ENCODE results near the gene TCOF1.
A peak's percentile ranks its signal among the peaks of the same experiment; 100 is the strongest.

TCOF1 gene

DNA sequence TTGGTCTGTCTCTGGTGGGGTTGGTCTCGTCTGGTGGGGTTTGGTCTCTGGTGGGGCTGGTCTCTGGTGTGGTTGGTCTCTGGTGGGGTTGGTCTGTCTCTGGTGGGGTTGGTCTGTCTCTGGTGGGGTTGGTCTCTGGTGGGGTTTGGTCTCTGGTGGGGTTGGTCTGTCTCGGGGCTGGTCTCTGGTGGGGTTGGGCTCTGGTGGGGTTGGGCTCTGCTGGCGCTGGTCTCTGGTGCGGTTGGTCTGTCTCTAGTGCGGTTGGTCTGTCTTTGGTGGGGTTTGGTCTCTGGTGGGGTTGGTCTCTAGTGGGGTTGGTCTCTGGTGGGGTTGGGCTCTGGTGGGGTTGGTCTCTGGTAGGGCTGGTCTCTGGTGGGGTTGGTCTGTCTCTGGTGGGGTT, 71.5 kb downstream of the TCOF1 start:
- no peak for DNase-seq

DNA sequence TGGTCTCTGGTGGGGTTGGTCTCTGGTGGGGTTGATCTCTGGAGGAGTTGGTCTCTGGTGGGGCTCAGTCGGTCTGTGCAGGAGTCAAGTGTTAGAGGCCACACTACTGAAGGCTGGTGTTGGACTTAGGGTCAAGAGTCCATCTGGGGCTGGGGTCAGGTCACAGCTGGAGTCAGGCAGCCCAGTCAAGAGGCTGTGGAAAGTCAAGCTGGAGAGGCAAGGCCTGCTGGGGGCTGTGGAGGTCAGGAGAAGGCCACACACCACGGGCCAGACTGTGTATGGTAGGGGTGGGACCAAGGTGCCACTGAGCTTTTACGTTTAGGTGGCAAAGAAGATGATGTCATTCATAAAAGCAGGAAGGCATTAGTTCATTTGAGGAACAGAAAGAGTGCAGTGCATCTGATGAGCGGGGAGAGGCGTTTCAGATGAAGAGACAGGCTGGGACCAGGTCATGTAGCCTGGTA, 71.9 kb downstream of the TCOF1 start:
- DNase-seq, result no peak

DNA sequence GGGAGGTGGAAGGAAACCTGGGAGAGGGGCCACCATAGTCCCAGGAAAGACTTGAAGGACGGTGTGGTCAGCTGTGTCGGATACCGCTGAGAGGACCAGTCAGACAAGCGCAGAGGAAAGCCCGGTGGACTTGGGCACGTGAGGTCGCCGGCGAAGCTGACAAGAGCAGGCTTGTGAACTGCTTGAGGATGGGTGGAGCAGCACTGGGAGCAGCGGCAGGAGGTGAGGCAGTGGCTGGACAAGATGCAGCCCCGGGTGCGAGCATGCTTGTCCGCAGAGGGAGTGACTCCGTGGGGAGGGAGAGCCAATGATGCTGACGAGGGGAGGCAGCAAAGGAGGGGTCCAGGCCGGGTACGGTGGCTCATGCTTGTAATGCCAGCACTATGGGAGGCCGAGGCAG, 73.6 kb downstream of the TCOF1 start:
- DNase-seq, result no peak

DNA sequence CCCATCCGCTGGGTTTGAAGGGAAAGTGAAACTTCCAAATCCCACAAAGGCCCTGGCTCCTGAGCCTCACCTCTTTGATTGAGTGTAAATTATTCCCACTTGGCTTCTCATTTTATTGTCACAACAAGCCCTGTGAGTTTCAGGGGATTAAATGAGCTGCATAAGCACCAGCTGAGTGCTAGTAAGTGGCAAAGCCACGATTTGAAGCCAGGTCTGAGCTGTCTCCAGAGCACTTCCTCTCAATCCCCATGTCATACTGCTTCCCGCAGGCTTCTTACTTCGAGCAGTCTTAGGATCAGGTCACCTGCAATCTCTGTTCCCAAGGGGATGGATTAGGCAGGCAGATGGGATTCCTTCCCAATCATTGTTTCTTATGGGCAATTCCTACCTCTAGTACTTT, 74.1 kb downstream of the TCOF1 start:
- no peak for DNase-seq

DNA sequence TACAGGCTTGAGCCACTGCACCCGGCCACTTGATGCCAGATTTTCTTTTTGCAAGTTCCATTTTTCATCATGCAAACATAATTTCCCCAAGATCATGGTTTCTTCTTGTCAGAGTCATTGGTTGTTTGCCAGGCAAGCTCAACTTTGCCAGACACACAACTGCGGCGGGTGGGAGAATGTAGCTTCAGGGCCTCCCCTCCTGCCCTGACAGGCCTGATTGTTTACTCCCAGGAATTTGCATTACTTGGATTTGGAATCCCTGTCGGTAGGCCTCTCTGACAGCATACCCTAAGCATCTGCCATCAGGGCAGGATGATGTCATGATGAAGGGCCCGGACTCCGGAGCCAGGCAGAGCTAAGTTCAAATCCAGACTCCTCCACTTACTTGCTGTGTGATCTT, 77.0 kb downstream of the TCOF1 start:
- DNase-seq, result no peak

DNA sequence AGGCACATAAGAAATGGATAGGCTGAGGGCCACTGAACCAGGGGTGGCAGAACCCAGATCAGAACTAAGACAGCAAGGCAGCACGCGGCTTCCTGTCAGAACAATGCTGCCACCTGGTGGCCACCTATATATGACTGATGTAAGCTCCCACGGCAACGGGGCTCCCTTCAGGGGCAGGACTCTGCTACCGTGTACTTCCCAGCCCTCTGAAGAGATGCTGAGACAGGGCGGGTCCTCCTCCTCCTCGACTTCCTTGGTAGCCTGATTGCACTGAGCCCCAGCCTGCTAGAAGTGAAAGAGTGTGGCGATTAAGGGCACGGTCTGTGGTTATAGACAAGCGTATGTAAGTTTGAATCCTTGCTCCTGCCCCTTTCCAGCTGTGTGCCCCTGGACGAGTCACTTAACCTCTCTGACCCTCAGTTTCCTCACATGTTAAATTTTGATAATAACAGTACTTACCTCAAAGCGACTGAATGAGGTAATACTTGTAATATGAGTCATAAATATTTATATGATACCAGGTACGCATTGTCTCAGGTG, 78.7 kb downstream of the TCOF1 start:
- DNase-seq, result peak; percentile 81

DNA sequence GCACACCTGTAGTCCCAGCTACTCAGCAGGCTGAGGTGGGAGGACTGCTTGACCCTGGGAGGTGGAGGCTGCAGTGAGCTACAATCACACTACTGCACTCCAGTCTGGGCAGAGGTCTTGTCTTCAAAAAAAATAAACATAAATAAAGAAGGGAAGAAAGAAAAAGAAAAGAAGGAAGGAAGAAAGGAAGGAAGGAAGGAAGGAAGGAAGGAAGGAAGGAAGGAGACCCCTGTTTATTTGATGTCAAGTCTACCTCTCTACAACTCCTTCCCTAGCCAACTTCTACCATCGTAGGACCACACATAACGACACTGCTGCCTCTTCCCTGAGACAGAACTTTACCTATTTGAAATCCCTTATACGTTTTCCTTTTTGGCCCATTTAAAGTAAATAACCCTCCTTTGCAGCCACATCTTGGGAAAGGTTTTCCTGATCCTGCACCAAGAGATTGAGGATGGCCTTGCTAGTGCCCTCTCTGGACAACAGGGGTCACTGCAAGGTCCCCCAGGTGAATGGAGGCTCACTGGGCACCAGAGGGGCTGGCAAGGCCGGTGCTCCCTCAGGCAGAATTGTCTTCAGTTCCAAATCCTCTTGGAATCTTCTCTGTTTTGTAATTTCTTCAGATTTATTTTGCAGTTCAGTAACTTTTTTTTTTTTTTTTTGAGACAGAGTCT, 81.5 kb downstream of the TCOF1 start:
- no peak for DNase-seq

DNA sequence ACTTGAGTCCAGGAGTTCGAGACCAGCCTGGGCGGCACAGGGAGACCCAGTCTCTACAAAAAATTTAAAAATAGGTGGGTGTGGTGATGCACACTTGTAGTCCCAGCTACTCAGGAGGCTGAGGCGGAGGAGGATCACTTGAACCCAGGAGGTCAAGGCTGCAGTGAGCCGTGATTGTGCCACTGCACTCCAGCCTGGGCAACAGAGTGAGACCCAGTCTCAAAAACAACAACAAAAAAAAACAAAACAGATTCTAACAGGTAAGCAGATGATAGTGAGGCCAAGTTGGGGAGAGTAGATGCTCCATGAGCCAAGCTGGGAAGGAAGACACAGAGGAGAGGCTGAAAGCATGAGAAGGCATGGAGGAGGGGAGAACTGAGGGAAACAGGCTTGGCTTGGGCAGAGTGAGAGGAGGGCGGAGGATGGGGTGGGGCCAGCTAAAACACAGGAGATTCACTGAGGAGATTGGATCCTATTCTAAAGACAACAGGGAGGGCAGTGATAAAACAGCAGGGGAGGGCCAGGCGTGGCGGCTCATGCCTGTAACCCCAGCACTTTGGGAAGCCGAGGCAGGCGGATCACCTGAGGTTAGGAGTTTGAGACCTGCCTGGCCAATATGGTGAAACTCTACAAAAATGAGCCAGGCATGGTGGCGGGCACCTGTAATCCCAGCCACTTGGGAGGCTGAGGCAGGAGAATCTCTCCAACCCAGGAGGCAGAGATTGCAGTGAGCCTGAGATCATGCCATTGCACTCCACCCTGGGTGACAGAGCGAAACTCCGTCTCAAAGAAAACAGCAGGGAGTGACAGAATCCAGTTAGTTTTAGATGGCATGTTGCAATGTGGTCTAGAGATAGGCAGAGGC, 83.7 kb downstream of the TCOF1 start:
- DNase-seq, result no peak

DNA sequence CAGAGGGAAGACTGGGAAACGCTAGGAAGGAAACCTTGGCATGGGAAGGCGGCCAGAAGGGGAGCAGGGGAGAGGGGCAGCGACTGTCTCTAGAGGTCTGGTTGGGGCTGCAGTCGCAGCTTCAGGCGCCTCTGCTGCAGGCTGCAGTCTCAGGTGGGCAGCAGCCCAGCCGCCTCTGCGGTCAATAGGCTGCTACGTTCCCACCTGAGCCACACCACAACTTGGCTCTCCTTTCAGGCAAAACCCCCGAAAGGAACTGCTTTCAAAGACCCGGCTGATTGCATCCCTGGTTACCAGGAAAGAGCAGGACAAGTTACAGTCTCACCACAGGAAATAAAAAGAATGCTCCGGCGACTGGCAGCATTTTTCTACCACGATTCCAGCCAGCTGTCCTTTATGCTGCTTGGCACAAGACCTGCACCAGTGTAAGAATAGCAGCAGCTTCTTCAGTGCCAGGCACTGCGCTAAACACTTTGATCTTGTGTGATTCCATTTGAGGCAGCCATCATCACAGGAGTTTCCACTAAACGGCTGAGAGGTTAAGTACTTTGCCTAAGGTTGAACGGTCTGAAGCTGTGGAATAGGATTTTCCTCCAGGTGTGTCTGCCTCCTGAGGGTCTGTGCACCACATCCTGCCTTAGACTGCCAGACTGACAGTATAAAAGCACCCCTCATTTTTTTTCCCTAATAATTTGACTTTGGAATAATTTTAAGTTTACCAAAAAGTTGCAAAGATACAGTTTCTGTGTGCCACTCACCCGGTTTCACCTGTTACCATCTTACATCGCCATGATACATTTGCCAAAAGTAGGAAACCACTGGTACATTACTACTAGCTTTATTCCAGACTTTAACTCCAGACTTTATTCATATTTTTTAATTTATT, 84.6 kb downstream of the TCOF1 start:
- no peak for DNase-seq

DNA sequence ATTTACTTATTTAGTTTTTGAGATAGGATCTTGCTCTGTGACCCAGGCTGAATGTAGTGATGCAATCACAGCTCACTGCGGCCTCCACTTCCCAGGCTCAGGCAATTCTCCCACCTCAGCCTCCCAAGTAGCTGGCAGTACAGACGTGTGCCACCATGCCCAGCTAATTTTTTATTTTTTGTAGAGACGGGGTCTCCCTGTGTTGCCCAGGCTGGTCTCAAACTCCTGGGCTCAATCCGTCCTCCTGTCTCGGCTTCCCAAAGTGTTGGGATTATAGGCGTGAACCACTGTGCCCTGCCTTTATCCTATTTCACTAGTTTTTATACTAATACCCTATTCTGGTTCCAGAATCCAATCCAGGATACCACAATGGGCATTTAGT, 85.2 kb downstream of the TCOF1 start:
- DNase-seq, result no peak

DNA sequence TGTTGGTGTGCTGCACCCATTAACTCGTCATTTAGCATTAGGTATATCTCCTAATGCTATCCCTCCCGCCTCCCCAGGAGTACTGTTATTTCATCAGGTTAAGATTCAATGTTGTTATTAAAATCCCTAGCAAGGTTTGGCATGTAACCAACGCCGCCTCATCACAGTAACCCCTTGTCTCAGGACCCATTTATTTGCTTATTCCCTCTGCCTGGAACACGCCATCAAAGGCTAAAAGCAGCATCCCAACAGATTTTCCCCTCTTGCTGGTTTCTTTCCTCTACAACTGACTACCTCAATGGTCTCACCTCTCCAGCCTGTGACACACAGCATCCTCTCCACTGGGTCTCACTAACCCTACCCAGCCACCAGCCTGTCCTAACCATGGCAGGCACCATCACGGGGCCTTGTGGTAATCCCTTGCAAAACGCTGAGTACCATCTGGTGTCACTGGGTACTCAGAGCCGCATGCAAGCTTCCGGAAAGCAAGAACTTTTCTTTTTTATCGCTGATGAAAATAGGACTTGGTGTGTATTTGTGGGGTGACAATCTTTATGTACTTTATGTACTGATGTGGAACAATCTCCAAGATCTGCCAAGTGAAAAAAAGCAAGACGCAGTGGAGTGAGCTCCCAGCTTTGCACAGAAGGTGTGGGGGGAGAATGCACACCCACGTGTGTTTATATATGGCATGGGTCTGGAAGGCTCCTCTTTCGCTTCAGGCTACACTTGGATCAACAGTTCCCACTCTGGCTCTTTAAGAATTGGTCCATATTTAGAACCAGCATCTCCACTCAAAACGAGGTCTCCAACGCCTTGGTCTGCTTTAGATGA, 86.0 kb downstream of the TCOF1 start:
- no peak for DNase-seq

DNA sequence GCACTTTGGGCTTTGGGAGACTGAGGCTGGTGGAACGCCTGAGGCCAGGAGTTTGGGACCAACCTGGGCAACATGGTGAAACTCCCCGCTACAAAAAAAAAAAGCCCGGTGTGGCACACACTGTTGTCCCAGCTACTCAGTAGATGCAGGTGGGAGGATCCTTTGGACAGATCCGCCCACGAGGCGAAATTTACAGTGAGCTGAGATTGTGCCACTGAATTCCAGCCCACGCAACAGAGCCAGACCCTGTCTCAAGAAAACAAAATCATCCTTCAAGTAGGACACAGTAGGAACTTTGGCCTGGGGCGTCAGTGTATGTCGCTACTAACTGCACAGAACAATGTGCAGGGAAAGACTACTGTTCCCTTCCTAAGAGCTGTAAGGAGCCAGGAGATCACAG, 87.3 kb downstream of the TCOF1 start:
- DNase-seq, result no peak

DNA sequence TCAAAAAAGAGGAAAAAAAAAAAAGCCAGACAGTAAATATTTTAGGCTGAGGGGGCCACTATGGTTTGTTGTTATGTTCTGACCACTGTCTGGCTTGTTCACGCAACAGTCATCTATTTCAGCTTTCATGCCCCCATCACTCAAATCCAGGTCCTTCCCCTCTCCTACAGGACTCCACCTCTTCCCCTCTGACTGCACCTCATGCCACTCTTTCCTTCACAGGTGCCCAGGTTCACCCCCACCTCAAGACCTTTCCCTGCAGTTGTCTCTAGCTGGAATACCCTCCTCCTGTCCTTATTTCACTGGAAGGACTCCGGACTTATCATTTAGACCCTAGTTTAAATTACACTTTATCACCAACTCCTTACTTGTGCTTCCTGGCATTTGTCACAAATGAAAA, 88.6 kb downstream of the TCOF1 start:
- DNase-seq, result no peak

DNA sequence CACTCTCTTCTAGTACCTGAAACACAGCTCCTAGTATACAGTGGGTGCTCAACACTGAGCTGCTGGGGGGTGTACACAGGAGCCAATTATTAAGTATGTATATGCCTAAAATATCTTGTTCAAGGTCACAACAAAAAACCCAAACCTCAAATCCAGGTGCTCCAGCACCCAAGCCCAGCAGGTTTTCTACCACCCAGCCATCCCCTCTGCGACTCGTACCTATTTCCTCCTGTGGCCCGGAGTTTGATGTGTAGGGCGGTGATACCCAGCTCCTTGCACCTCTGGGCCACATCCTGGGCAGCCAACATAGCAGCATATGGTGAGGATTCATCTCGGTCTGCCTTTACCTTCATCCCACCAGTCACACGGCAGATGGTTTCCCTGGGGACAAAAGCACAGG, 89.1 kb downstream of the TCOF1 start:
- DNase-seq, result no peak

DNA sequence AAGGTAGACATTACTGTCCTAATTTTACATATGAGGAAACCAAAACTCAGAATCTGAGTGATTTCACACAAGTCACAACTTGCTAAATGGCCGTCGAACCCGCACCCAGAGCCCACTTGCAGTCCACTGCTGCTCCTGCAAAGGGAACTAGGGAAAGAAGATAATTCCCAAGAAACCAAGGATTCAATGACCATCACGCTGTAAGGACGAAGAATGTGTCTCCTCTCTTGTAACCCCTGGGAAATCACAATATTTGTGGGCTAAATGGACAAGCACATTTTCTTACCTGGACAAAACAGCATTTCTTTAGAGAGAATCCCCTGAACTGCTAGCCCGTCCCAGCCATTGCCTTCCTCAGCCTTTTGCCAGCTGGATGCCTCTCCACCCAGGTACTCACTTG, 89.7 kb downstream of the TCOF1 start:
- DNase-seq, result no peak

DNA sequence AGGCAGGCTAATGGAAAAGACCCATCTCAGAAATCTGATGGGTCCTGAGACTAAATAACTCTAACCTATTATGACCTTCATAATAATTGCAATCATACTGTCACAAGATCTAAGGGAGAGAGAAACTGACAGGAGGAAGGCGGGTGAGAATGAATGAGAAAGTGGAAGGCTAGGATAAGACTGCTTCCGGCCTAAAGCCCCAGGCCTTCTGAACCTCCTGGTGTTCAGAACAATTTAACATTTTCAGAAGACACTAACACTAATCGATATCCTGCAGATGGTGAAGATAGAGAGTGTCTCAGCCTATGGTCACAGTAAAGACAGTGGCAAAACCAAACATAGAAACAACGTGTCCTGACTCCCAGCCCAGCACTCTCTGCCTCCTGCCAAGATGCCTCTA, 90.8 kb downstream of the TCOF1 start:
- no peak for DNase-seq

DNA sequence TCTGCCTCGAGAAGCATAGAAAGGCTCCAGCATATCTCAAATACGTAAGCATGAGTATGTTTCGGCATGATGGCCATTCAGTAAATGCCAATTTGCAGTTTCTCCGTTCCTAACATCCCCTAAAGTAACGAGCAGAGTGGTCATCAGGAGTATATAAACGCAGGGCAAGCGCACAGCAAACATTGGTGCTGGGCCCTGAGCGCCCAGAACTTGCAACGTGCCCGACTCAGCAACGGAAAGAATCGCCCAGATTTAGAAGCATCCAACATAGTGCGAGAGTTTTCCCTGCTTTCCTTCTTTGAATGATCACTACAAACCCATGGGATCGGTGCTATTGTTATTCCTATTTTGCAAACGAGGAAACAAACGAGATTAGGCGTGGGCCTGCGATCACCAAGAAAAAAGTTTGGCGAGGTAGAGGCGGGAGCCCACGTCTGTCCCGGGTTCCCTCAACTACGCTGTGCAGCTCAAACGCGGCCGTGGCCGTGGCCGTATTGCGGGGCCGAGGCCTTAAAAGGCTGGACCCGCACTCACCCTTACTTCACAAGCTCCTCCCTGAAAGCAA, 91.5 kb downstream of the TCOF1 start:
- no peak for DNase-seq

Data from activated effector memory CD4-positive, alpha-beta T cell treated with Interleukin-2 at 50 U/mL for 16 hours (primary cell).